HepG2 (cell line): ENCODE data around the gene SLC20A1. TPM values are rescaled to one million over a fixed set of nuclear protein-coding genes. Genes with fewer than 3 reads are reported as not detected.

ENCODE experiments used
- CBFB ChIP-seq: sonication (generic); formaldehyde crosslinking; IDR thresholded peaks from 2 replicates; pipeline ENCODE4 v1.4.0; 2020; ENCODE audit warnings: missing genetic modification reagents
- CEBPB ChIP-seq: IDR thresholded peaks from 2 replicates; pipeline ENCODE4 v1.6.1; 2011; ENCODE audit warnings: low read depth, low read length, improper control_type of control experiment, borderline replicate concordance
- CREB3 ChIP-seq: sonication (generic); formaldehyde crosslinking; IDR thresholded peaks from 2 replicates; pipeline ENCODE4 v1.5.0; 2020; ENCODE audit warnings: missing genetic modification reagents
- CREM ChIP-seq, 2 experiments: sonication (generic) in 1 of 2; formaldehyde crosslinking in 1 of 2; IDR thresholded peaks; 2 replicates each; pipeline versions ENCODE4 v1.4.0 to v1.6.1; 2016 to 2020; ENCODE audit warnings: antibody characterized with exemption in 1 of 2, mild to moderate bottlenecking in 1 of 2, missing genetic modification reagents in 1 of 2
- HIC2 ChIP-seq: sonication (generic); formaldehyde crosslinking; IDR thresholded peaks from 2 replicates; pipeline ENCODE4 v1.9.0; 2022; ENCODE audit warnings: low read depth, missing genetic modification reagents
- HOXA3 ChIP-seq: sonication (generic); formaldehyde crosslinking; IDR thresholded peaks from 2 replicates; pipeline ENCODE4 v1.5.0; 2020; ENCODE audit warnings: missing genetic modification reagents
- RFX1 ChIP-seq: fragments of 450-650 bp; IDR thresholded peaks from 2 replicates; pipeline ENCODE4 v1.6.1; 2017
- SSRP1 ChIP-seq: IDR thresholded peaks from 2 replicates; pipeline ENCODE4 v1.6.1; 2016; ENCODE audit warnings: control low read depth
- TBL1XR1 ChIP-seq: fragments of 150-350 bp; IDR thresholded peaks from 2 replicates; pipeline ENCODE4 v1.6.1; 2014; ENCODE audit warnings: borderline replicate concordance, low read length; ENCODE audit not compliant: partially characterized antibody
- ZBTB20 ChIP-seq: sonication (generic); formaldehyde crosslinking; IDR thresholded peaks from 2 replicates; pipeline ENCODE4 v1.8.1; 2023; ENCODE audit warnings: missing genetic modification reagents, low read depth, mild to moderate bottlenecking, borderline replicate concordance
- ZBTB4 ChIP-seq: sonication (generic); formaldehyde crosslinking; IDR thresholded peaks from 2 replicates; pipeline ENCODE4 v1.4.0; 2020; ENCODE audit warnings: missing genetic modification reagents, mild to moderate bottlenecking, borderline replicate concordance
- ZFP36L2 ChIP-seq: sonication (generic); formaldehyde crosslinking; IDR thresholded peaks from 2 replicates; pipeline ENCODE4 v1.4.0; 2020; ENCODE audit warnings: missing genetic modification reagents
- ZNF720 ChIP-seq: sonication (generic); formaldehyde crosslinking; IDR thresholded peaks from 2 replicates; pipeline ENCODE4 v1.4.0; 2020; ENCODE audit warnings: missing genetic modification reagents
- polyA plus RNA-seq, 8 experiments: library from polyadenylated mRNA; depleted of rRNA in 3 of 8; stranded (reverse) in 7 of 8; unstranded in 1 of 8; fragments of >200 nt; fragmentation: Illumina TruSeq in 4 of 8; extraction: Trizol in 4 of 8; gene quantifications; 2 replicates each; pipeline versions ENCODE4 v1.2.1 to v1.2.3, GENCODE V29; 2011 to 2016; ENCODE audit warnings: low read depth in 4 of 8, missing spikeins in 1 of 8, mixed read lengths in 1 of 8; ENCODE audit not compliant: insufficient read depth in 1 of 8
- total RNA-seq, 5 experiments: library from RNA; depleted of rRNA; stranded (reverse); fragments of >200 nt; fragmentation: Illumina TruSeq; extraction: Trizol; gene quantifications; 2 replicates each; pipeline ENCODE4 v1.2.3, GENCODE V29; 2016; ENCODE audit warnings: low read depth in 1 of 5
- TF ChIP-seq, protein P1 (sequence below): sonication (generic); formaldehyde crosslinking; IDR thresholded peaks from 2 replicates; pipeline ENCODE4 v1.5.1; 2020; ENCODE audit warnings: missing genetic modification reagents, mild to moderate bottlenecking, borderline replicate concordance
- TF ChIP-seq, protein P2 (sequence below): sonication (generic); formaldehyde crosslinking; IDR thresholded peaks from 2 replicates; pipeline ENCODE4 v1.8.1; 2023; ENCODE audit warnings: mild to moderate bottlenecking, inconsistent platforms, moderate library complexity, missing genetic modification reagents, borderline replicate concordance

The SLC20A1 gene
- total and polyA plus RNA-seq, 2 of the 13 experiments (the other 11 are each of a cell fraction or from before 2014, with no cell fraction given): 54.0 to 85.9 TPM

DNA sequence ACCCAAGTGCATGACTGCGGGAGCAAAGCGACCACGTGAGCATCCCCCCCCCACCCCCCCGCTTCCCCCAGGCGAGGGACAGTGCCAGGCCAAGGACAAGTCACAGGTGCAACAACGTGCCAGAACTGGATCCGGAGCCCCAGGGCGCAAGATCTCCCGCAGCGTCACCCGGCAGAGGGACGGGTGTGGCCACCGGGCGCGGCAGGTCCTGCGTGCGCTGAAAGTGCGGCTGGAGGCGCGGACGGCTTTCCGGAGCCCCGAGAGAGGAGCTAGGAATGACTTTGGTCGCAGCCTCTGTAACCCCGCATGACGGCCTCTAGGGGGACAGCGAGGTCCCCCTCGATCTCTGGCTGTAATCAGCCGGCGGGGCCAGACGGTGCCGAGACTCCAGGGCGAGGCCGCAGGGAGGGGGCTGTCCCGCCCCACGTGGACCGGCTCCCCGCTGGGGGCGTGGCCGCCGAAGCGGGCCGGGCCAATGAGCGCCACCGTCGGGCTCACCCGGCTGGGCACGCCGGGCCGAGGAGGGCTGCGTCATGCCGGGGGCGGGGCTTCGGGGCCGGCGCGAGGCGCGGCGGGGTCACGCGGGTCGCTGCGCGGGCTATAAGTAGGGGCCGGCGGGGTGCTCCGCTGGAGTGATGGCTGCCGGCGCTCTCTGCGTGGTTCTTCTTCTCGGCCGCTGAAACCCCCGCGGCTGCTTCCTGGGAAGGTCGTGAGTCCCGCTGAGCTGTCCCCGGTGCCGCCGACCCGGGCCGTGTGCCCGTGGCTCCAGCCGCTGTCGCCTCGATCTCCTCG is at the start of gene SLC20A1 (continued):
- TF ChIP-seq HIC2 (CRISPR knock-in tag): no peak
- no peak for TF ChIP-seq TBL1XR1
- TF ChIP-seq, protein P1, sequence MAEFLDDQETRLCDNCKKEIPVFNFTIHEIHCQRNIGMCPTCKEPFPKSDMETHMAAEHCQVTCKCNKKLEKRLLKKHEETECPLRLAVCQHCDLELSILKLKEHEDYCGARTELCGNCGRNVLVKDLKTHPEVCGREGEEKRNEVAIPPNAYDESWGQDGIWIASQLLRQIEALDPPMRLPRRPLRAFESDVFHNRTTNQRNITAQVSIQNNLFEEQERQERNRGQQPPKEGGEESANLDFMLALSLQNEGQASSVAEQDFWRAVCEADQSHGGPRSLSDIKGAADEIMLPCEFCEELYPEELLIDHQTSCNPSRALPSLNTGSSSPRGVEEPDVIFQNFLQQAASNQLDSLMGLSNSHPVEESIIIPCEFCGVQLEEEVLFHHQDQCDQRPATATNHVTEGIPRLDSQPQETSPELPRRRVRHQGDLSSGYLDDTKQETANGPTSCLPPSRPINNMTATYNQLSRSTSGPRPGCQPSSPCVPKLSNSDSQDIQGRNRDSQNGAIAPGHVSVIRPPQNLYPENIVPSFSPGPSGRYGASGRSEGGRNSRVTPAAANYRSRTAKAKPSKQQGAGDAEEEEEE: no peak; the same call in 1 of the 2 replicates
- TF ChIP-seq ZBTB4 (CRISPR knock-in tag): no peak
- 0 out of 2 replicates have a peak, but pooled peaks have one; percentile 43 for TF ChIP-seq ZFP36L2
- peak; percentile 90; the same call in 1 of the 2 replicates for TF ChIP-seq CREB3 (CRISPR knock-in tag)
- TF ChIP-seq, protein P2, sequence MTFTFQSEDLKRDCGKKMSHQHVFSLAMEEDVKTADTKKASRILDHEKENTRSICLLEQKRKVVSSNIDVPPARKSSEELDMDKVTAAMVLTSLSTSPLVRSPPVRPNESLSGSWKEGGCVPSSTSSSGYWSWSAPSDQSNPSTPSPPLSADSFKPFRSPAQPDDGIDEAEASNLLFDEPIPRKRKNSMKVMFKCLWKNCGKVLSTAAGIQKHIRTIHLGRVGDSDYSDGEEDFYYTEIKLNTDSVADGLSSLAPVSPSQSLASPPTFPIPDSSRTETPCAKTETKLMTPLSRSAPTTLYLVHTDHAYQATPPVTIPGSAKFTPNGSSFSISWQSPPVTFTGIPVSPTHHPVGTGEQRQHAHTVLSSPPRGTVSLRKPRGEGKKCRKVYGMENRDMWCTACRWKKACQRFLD (CRISPR knock-in tag): peak; percentile 97; the same call in 1 of the 2 replicates
- TF ChIP-seq CEBPB: no peak
- TF ChIP-seq RFX1: no peak
- TF ChIP-seq SSRP1: no peak
- peak; percentile 63 for TF ChIP-seq HOXA3 (CRISPR knock-in tag)
- TF ChIP-seq CBFB (CRISPR knock-in tag): peak; percentile 23; the same call in 1 of the 2 replicates
- no peak for TF ChIP-seq ZNF720 (CRISPR knock-in tag)
- 0 out of 2 replicates have a peak, but pooled peaks have one; percentile 1 for TF ChIP-seq CREM (IDR thresholded peaks at IDR 0.05)
- no peak for TF ChIP-seq CREM (CRISPR knock-in tag; IDR thresholded peaks at IDR 0.05)
- TF ChIP-seq ZBTB20: no peak; the same call in 1 of the 2 replicates
